ENCODE results near the gene C1QTNF3. TPM values are rescaled to one million over a fixed set of nuclear protein-coding genes. Genes with fewer than 3 reads are reported as not detected.
A peak's percentile ranks its signal among the peaks of the same experiment; 100 is the strongest.

Gene C1QTNF3
- total RNA-seq, 1 donor from 2014 or later: 1.5 TPM

DNA sequence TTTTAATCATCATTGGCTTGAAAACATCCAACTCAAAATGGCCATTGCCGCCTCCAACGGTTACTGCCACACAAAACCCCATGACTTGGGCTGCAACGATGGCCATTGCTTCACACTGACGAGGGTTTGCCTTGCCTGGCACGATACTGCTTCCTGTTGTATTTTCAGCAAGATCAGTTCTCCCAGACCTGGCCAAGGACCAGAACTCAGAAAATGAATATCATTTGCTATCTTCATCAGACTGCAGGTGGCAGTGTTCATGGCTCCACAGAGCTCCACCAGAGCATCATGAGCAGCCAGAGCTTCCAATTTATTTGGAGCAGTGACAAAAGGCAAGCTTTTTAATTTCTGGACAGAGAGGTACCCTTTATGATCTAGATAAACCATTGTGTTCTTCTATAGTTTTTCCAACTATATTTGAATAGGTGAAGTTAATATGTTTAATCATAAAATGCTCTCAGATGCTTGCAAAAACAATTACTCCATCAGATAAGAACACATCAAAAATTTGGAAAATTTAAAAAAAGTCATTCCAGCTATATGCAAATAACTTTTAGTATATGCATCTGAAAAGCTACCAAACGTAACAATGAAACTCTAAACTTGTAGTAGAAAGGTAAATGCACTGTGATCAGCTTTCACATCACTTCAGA lies 45.6 kb downstream of the C1QTNF3 start:
- peaks cover 31% of the 10 kb centered on the region for H3K4me1 Mint-ChIP-seq (ENCODE audit: low read depth)
- peaks cover 15% of the 10 kb centered on the region for H3K36me3 Mint-ChIP-seq (ENCODE audit: low read depth)
- H3K27ac Mint-ChIP-seq: no peak overlapping the region
- intact Hi-C loops (cut with micrococcal nuclease): loop anchor here (1.0 to 10.0 kb wide), 3 partner anchors 25 to 467 kb away; no protein-coding TSS in a partner anchor
- H3K27me3 Mint-ChIP-seq (ENCODE audit: low read depth): no peaks in the 10 kb centered on the region
- H3K4me3 Mint-ChIP-seq (ENCODE audit: low read depth): no peak overlapping the region
- H3K9me3 Mint-ChIP-seq: no peaks in the 10 kb centered on the region
- no peak for DNase-seq (ENCODE audit: low spot score)

GRCh38 chr5:33995865-33996264 lies 47.1 kb downstream of the C1QTNF3 start:
- Mint-ChIP-seq H3K9me3 (no peaks in the 10 kb centered on the region), H3K4me3 (ENCODE audit: low read depth) (no peak overlapping the region), H3K36me3 (ENCODE audit: low read depth) (peaks cover 15% of the 10 kb centered on the region), H3K27ac (no peak overlapping the region), H3K4me1 (ENCODE audit: low read depth) (peaks cover 34% of the 10 kb centered on the region), H3K27me3 (ENCODE audit: low read depth) (no peaks in the 10 kb centered on the region)
- DNase-seq (ENCODE audit: low spot score): no peak
- intact Hi-C loops (cut with micrococcal nuclease): loop anchor here (2.0 to 10.0 kb wide), 2 partner anchors 169 to 469 kb away; no protein-coding TSS in a partner anchor

DNA sequence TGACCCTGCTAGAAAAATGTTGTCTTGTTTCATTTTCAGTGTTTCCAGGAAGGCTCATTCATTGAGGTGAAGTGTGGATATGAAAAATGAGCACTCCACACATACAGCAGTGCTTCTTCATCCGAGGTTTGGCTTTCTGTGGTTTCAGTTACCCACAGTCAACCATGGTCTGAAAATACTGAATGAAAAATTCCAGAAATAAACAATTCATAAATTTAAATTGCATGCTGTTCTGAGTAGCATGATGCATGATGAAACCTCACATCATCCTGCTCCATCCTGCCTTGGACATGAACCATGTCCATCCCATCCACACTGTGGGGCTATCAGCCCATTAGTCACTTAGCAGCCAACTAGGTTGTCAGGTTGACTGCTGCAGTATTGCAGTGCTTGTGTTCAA lies 48.2 kb downstream of the C1QTNF3 start:
- Mint-ChIP-seq H3K4me1 (ENCODE audit: low read depth) (peaks cover 34% of the 10 kb centered on the region), H3K27ac (peak overlapping the region; percentile 6), H3K36me3 (ENCODE audit: low read depth) (peaks cover 15% of the 10 kb centered on the region), H3K27me3 (ENCODE audit: low read depth) (no peaks in the 10 kb centered on the region), H3K9me3 (no peaks in the 10 kb centered on the region), H3K4me3 (ENCODE audit: low read depth) (peak overlapping the region; percentile 13)
- DNase-seq (ENCODE audit: low spot score): no peak
- intact Hi-C loops (cut with micrococcal nuclease): loop anchor here (10.0 kb wide), 1 partner anchor 170 kb away; no protein-coding TSS in a partner anchor

GRCh38 chr5:33992864-33993263 lies 50.1 kb downstream of the C1QTNF3 start:
- Mint-ChIP-seq H3K4me3 (ENCODE audit: low read depth) (no peak overlapping the region), H3K4me1 (ENCODE audit: low read depth) (peaks cover 34% of the 10 kb centered on the region), H3K36me3 (ENCODE audit: low read depth) (peaks cover 26% of the 10 kb centered on the region), H3K27ac (no peak overlapping the region), H3K9me3 (peaks cover 8% of the 10 kb centered on the region), H3K27me3 (ENCODE audit: low read depth) (no peaks in the 10 kb centered on the region)
- intact Hi-C loops (cut with micrococcal nuclease): loop anchor here (10.0 kb wide), 1 partner anchor 172 kb away; no protein-coding TSS in a partner anchor
- no peak for DNase-seq (ENCODE audit: low spot score)

- H3K4me3 Mint-ChIP-seq (ENCODE audit: low read depth): no peak overlapping the region
- no peaks in the 10 kb centered on the region for H3K27me3 Mint-ChIP-seq (ENCODE audit: low read depth)
- DNase-seq (ENCODE audit: low spot score): no peak
- intact Hi-C loops (cut with micrococcal nuclease): no loop called here
- no peak overlapping the region for H3K27ac Mint-ChIP-seq
- H3K9me3 Mint-ChIP-seq: peaks cover 9% of the 10 kb centered on the region
- H3K4me1 Mint-ChIP-seq (ENCODE audit: low read depth): no peaks in the 10 kb centered on the region
- H3K36me3 Mint-ChIP-seq (ENCODE audit: low read depth): peaks cover 29% of the 10 kb centered on the region
Measured at GRCh38 chr5:33985447-33985846, 57.6 kb downstream of the C1QTNF3 start.

GRCh38 chr5:33984671-33985124 lies 58.3 kb downstream of the C1QTNF3 start, which contains the start of gene SLC45A2:
Gene SLC45A2, minus strand, starts transcription at chr5:33984693. Its CDS starts 110 bp downstream, at chr5:33984583.
- Mint-ChIP-seq H3K4me3 (ENCODE audit: low read depth) (no peak within 1 kb of the TSS), H3K36me3 (ENCODE audit: low read depth) (peaks cover 29% of the 10 kb centered on the region), H3K4me1 (ENCODE audit: low read depth) (no peaks in the 10 kb centered on the region), H3K27me3 (ENCODE audit: low read depth) (no peaks in the 10 kb centered on the region), H3K9me3 (peaks cover 9% of the 10 kb centered on the region), H3K27ac (no peak within 1 kb of the TSS)
- intact Hi-C loops (cut with micrococcal nuclease): no loop called here
- DNase-seq (ENCODE audit: low spot score): no peak

DNA sequence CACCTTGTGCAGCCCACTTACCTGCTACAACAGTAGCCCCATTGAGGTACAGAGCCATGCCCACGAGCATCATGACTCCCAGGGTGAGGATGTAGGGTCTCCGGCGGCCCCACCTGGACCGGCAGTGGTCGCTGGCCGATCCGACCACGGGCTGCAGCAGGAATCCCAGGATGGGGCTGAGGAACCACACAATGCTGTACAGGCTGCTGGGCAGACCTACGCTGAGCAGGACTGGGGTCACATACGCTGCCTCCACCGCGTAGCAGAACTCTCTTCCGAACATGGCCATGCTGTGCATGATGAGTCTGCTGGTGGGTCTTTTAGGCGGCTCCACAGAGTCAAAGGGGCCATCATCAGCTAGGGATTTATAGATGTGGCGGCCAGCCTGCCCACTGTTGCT lies 58.8 kb downstream of the C1QTNF3 start:
- intact Hi-C loops (cut with micrococcal nuclease): no loop called here
- DNase-seq (ENCODE audit: low spot score): no peak
- H3K4me3 Mint-ChIP-seq (ENCODE audit: low read depth): no peak overlapping the region
- no peak overlapping the region for H3K27ac Mint-ChIP-seq
- H3K27me3 Mint-ChIP-seq (ENCODE audit: low read depth): no peaks in the 10 kb centered on the region
- no peaks in the 10 kb centered on the region for H3K4me1 Mint-ChIP-seq (ENCODE audit: low read depth)
- peaks cover 9% of the 10 kb centered on the region for H3K9me3 Mint-ChIP-seq
- peaks cover 26% of the 10 kb centered on the region for H3K36me3 Mint-ChIP-seq (ENCODE audit: low read depth)

DNA sequence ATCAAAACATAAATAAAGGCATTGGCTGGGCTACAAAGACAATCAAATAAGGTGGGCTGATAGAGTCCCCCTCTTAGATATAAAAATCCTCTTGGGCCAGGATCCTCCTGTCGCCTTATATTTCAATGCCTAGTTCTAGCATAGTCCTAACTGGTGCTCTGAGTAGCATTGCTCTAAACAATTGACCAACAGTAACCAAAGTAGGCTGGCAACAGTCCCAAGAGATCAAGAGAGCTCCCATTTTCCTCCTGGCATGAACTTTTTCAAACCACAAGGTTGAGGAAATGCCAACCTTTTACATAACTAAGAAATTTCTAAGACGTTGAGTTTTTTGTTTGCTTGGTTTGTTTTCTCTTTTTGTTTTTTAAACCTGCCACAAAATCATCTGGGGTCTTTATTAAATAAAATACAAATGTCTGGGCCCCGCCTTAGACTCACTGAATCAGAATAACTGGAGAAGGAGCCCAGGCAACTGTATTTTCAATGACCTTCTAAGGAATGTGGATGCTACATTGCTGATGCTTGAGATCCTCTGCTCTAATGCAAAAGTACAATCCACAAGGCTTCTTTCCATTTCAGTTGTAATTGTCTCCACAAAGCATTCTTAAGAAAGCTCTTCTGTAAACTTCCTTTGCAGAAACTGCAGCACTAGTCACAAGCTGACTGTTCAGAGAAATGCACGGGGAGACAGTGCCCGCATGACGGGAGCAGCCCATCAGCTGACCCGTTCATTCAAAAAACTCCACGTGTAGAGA lies 61.4 kb downstream of the C1QTNF3 start:
- no peaks in the 10 kb centered on the region for H3K9me3 Mint-ChIP-seq
- no peak overlapping the region for H3K4me3 Mint-ChIP-seq (ENCODE audit: low read depth)
- peaks cover 4% of the 10 kb centered on the region for H3K36me3 Mint-ChIP-seq (ENCODE audit: low read depth)
- no peak overlapping the region for H3K27ac Mint-ChIP-seq
- no peak for DNase-seq (ENCODE audit: low spot score)
- H3K4me1 Mint-ChIP-seq (ENCODE audit: low read depth): peaks cover 1% of the 10 kb centered on the region
- H3K27me3 Mint-ChIP-seq (ENCODE audit: low read depth): no peaks in the 10 kb centered on the region
- intact Hi-C loops (cut with micrococcal nuclease): no loop called here

DNA sequence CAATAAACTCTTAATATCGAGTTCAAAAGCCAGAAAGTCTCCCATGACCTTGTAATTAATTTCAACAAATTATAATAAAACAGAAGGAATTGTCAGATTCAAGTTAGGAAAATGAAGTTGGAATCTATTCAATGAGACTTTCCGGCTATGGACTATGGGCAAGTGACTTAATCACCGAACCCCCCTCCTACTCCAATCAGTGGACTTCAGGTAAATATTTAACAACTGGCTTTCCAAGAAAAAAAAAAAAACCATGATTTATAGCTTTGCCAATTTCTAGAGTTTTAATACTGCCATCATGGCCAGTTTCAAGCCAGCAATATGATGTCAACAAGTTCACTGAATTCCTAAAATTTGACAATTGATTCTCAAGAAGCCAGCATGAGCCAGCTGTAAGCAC lies 63.0 kb downstream of the C1QTNF3 start:
- intact Hi-C loops (cut with micrococcal nuclease): no loop called here
- Mint-ChIP-seq H3K9me3 (no peaks in the 10 kb centered on the region), H3K27ac (no peak overlapping the region), H3K27me3 (ENCODE audit: low read depth) (no peaks in the 10 kb centered on the region), H3K4me1 (ENCODE audit: low read depth) (peaks cover 1% of the 10 kb centered on the region), H3K36me3 (ENCODE audit: low read depth) (no peaks in the 10 kb centered on the region), H3K4me3 (ENCODE audit: low read depth) (no peak overlapping the region)
- no peak for DNase-seq (ENCODE audit: low spot score)

DNA sequence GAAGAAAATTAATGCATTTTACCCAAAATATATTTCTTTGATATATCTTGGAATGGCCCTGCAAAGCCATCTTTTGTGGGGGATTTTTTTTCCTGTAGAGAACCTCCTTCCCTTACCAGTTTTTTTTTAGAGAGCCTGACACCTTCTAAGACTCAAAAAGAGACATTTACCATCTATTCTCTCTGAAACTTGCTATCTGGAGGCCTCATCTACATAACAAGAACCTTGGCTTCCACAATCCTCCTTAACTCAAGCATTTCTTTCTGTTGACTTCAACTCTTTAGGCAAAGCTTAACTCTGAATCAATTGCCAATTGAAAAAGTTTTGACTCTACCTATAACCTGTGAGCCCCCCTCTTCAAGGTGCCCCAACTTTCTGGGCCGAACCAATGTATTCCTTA lies 64.7 kb downstream of the C1QTNF3 start:
- no peaks in the 10 kb centered on the region for H3K36me3 Mint-ChIP-seq (ENCODE audit: low read depth)
- intact Hi-C loops (cut with micrococcal nuclease): no loop called here
- no peak overlapping the region for H3K27ac Mint-ChIP-seq
- H3K4me1 Mint-ChIP-seq (ENCODE audit: low read depth): peaks cover 4% of the 10 kb centered on the region
- H3K9me3 Mint-ChIP-seq: no peaks in the 10 kb centered on the region
- no peak for DNase-seq (ENCODE audit: low spot score)
- H3K4me3 Mint-ChIP-seq (ENCODE audit: low read depth): no peak overlapping the region
- H3K27me3 Mint-ChIP-seq (ENCODE audit: low read depth): no peaks in the 10 kb centered on the region

- Mint-ChIP-seq H3K36me3 (ENCODE audit: low read depth) (no peaks in the 10 kb centered on the region), H3K4me3 (ENCODE audit: low read depth) (no peak overlapping the region), H3K9me3 (no peaks in the 10 kb centered on the region), H3K4me1 (ENCODE audit: low read depth) (peaks cover 15% of the 10 kb centered on the region), H3K27me3 (ENCODE audit: low read depth) (no peaks in the 10 kb centered on the region), H3K27ac (no peak overlapping the region)
- DNase-seq (ENCODE audit: low spot score): no peak
- intact Hi-C loops (cut with micrococcal nuclease): no loop called here
Measured at GRCh38 chr5:33976307-33976706, 66.7 kb downstream of the C1QTNF3 start.

- H3K27ac Mint-ChIP-seq: no peak overlapping the region
- intact Hi-C loops (cut with micrococcal nuclease): no loop called here
- no peaks in the 10 kb centered on the region for H3K9me3 Mint-ChIP-seq
- H3K4me3 Mint-ChIP-seq (ENCODE audit: low read depth): no peak overlapping the region
- H3K27me3 Mint-ChIP-seq (ENCODE audit: low read depth): no peaks in the 10 kb centered on the region
- DNase-seq (ENCODE audit: low spot score): no peak
- peaks cover 15% of the 10 kb centered on the region for H3K4me1 Mint-ChIP-seq (ENCODE audit: low read depth)
- no peaks in the 10 kb centered on the region for H3K36me3 Mint-ChIP-seq (ENCODE audit: low read depth)
Measured at GRCh38 chr5:33975852-33976251, 67.2 kb downstream of the C1QTNF3 start.

DNA sequence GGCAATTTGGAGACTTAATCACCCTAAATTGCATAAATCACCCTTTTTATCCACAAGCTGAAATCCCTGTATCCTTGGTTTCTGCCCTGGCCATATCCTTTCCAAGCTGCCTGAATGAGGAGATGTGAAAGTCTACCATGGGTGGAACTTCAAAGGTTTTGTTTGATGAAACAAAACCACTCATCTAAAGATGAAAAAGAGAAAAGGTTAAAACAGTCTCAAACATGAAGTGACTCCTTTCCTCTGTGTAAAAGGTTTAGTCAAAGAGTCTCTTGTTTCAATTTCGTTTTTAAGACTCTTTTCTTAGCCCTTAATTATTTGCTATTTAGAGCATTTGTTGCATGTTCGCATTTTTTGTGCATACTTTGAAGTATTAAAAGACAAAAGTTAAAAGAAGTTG lies 69.7 kb downstream of the C1QTNF3 start:
- Mint-ChIP-seq H3K4me3 (ENCODE audit: low read depth) (peak overlapping the region; percentile 23), H3K36me3 (ENCODE audit: low read depth) (no peaks in the 10 kb centered on the region), H3K9me3 (no peaks in the 10 kb centered on the region), H3K27me3 (ENCODE audit: low read depth) (no peaks in the 10 kb centered on the region), H3K4me1 (ENCODE audit: low read depth) (peaks cover 20% of the 10 kb centered on the region), H3K27ac (no peak overlapping the region)
- intact Hi-C loops (cut with micrococcal nuclease): loop anchor here (1.0 kb wide), 1 partner anchor 8 kb away; no protein-coding TSS in a partner anchor
- no peak for DNase-seq (ENCODE audit: low spot score)
